NCI-H69 (cell line): ENCODE results near the gene ZP1.

Experiments
- DNase-seq: peaks from one replicate; lab custom pipeline; 2025; lab: John Stamatoyannopoulos, UW

The ZP1 gene

DNA sequence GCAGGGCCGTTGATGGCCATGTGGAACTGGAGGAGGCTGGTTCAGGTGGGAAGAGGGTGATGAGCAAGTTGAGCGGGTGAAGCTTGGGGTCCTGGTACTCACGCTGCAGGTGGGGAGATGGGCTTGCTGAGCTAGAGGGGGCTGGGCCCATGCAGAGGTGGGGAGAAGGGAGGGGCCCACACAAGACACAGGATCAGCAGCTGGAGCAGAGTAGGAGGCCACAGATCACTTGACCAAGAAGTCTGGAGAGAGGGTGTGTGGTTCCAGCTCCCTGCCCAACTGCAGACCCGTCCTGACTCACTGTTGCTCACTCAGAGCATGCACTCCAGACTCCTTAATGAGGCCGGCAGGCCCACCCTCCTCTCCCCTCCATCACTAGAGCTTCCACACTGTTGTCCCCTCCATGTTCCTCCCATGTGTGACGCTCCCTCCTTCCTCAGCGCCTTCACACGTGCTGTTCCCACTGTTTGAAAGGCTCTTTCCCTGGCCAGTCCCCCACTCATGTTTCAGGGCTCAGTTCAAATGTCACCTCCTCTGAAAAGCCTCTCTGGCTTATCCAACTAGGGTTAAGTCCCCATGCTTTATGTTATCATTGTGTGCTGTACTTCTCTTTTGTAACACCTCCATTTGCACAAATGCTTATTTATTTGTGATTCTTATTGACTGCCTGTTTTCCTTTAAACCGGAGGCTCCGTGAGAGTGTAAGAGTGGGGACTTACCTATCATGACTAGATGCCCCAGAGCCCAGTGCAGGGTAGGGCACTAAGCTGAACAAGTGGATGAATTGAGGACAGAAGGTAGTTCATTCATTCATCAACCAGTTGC, 23.1 kb upstream of the ZP1 start:
- no peak for DNase-seq

DNA sequence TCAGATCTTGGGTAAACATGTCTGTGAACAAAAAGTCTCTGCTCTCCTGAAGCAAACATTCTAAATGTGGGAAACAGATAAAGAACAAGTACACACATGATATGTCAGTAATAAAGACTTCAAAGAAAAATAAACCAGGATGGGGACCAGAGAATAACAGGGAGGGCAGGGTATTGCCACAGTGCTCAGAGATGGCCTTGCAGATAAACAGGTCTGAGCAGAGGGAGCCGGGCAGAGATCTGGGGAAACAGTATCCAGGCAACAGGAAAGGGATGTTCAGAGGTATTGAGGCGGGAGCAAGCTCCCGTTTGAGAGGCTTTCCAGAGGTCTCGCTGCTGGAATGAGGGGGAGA, 22.5 kb upstream of the ZP1 start:
- no peak for DNase-seq

DNA sequence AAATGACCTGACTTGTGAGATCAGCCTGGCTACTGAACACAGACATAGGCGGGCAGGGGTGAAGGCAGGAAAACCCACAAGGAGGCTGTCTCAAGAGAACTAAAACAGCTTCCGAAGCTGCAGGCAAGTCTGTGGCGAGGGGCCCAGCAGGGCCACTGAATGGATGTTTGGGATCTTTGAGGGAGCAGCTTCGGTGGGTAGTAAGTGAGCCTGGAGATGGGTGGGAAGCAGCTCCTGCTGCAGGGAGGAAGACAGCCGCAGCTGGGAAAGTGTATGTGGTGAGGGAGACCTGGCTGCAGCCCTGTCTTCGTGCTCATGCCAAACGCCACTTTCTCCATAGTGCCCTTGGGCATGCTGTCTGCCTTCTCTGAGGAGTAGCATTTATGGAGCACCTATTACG, 22.0 kb upstream of the ZP1 start:
- DNase-seq: no peak

DNA sequence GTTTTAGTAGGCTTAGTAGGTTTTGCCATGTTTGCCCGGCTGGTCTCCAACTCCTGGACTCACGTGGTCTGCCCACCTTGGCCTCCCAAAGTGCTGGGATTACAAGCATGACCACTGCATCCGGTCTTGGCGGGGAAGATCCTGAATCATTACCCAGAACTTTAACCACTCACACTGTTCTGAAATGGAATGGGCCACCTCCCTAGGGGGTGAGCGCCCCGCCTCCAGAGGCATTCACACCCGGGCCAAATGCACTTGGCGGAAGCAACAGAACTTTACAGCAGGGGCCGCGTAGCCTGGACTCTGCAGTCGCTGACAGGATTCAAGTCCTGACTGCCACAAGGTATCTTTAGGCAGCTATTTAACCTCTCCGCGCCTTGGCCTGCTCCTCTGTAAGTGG, 20.1 kb upstream of the ZP1 start:
- no peak for DNase-seq

DNA sequence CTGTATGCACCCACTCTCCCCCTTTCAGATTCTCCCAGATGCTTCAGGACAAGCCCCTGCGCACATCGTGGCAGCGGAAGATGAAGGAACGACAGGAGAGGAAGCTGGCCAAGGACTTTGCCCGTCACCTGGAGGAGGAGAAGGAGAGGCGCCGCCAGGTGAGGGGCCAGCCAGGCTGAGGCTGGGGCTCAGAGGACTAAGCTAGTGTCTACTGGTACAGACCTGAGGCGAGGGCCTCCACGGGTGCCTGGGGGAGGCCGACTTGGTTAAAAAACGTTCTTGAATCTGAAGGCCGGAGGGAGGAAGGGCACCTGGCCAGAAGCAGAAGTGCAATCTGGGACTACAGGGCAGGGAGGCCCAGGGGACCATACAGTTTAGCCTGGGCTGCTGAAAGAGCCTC, 19.4 kb upstream of the ZP1 start:
- DNase-seq: no peak

DNA sequence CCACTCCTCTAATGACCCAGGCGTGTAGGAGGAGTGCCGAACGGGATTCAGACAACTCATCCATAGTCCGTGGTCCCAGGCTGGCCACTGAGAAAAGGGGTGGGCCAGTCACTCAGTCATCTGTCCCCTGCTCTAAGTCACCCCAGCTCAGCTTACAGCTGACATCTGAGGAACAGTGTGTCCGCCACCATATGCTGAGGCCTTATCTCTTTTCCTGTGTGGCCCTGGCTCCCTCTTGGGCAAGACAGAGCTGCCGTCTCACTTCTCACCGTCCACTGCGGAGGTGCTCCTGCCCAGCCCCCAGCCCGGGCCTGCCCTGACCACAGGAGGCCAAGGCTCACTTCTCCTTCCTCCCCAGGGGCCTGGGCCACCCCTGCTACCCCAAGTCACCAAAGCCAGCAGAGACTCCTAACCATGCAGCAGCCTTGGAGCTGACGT, 18.6 kb upstream of the ZP1 start:
- DNase-seq: no peak

DNA sequence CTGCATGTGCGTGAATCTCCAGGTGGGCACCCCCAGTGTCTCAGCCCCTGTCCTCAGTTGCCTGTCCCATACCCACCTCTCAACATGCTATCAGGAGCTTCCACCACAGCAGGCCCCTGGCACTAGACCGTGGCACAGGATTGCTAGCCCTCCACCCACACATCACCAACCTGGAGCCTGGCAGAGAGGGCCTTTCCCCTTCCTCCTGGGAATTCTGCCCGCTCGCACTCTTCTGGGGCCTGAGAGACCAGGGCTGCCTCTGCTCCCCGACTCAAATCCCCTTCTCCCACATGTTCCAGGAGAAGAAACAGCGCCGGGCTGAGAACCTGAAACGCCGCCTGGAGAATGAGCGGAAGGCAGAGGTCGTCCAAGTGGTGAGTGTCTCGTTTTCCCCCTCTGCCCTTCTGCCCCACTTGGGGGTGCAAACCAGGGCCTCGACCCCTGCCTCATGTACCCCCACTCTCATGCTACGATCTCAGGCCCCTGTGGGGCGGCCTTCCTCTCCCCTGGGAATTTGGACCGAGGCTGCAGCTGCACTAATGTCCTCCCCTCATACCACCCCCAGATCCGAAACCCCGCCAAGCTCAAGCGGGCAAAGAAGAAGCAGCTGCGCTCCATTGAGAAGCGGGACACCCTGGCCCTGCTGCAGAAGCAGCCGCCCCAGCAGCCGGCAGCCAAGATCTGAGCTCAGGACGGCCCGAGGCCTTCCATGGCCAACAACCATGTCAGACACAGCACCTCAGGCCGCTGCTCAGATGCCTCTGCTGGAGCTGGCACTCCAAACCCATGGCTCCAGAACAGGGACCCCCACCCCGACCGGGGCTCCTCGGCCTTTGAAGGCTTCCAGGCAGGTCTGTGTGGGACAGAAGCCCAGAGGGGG, 17.5 kb upstream of the ZP1 start:
- no peak for DNase-seq

DNA sequence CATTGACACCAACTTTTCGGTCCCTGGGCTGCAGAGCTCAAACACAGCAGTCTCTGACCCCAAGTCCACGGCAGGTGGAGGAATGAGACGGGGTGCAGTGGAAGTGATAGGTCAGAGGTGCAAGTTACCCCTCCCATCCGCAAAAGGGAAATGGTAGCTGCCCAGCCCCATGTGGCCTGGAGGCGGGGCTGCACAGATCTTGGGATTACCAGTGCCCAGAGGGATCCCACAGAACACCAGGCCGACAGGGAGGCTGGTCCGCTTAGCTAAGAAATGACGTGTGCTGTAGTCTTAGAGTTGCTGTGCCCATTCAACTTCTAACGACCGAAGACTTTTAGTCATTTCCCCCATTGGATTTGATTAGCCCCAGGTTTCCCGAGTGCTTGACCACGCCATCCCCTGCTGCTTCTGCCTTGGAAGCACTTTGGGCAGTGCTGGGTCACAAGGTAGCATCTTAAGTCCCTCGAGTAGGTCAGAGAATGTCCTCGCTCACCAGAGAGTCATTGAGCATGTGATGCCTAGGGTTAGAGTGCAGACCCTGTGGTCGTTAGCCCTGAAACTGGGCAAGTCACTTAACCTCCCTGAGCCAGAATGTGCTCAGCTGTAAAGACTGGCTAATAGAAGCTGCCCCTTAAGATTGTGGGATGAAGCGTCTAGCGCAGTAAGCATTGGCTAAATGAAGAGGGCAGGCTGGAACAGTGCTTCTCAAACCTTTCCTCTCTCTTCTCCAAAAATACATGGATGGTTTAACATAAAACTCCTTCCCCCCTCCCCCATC, 15.8 kb upstream of the ZP1 start:
- DNase-seq: no peak

DNA sequence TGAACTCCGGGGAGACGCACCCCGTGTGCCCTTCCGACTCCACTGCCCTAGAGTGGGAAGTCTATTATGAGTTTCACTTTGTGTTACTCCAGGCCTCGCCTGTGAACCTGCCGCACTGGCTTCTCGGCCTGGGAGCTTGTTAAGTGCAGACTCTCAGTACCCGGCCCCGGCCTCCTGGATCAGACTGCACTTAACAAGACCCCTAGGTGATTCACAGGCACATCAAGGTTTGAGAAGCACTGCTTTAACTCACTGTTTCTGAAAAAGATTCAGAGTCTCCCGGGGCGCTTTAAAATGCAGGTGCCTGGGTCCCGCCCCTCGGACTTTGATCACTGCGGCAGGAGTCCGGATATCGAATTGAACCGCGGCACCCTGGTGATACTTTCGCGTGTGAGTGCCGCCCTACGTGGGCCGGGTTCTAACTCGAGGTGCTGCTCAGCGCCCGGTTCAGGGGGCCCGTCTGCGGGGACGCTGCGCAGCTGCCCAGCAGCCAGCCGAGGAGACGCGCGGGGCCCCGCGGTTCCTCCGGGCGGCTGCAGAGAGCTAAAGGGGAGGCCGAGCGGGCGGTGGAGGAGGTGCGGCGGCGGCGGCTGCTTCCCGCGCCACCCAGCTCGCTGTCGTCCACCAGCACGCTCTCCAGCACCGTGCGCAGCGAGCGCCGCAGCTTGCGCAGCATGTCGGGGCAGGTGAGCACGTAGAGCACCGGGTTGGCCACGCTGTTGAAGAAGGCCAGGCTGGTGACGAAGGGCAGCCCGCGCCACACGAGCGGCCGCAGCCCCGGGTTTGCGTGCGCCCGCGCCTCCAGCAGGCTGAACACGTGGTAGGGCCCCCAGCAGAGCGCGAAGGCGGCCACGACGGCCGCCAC, 15.0 kb upstream of the ZP1 start:
- DNase-seq: no peak

DNA sequence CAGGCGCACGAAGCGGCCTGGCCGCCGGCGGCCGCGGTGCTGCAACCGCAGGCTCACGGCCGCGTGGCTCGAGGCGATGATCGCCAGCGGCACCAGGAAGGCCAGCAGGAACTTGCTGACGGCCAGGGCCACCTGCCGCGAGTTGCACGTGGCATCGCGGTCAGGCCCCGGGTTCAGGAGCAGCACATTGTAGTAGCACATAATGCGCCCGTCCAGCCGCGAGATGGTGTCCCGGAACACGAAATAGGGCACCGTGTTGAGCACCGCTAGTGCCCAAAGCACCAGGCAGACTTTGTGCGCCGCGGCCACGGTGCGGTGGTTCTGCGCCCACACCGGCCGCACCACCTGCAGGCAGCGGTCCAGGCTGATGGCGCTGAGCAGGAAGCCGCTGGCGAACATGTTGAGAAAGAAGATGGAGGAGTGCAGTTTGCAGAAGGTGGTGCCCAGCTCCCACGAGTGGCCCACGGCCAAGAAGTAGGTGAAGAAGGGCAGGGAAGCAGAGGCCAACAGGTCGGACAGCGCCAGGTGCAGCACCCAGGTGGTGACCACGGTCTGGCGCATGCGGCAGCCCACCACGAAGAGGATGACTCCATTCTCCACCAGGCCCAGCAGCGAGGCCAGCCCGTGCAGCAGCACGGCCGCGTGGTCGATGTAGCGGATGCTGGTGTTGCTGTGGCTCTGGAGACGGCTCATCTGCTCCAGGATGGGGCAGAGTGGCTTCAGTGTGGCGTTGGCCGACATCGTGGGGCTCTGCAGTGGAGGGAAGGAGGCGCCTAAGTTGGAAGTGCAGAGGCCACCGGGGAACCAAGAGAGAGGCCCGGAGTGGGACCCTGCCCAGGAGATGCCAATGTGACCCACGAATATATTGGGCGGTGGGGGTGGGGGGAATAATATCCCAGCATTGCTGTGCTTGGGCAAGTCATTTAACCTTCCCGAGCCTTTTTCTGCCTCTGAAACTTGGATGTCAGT, 14.1 kb upstream of the ZP1 start:
- DNase-seq: no peak

DNA sequence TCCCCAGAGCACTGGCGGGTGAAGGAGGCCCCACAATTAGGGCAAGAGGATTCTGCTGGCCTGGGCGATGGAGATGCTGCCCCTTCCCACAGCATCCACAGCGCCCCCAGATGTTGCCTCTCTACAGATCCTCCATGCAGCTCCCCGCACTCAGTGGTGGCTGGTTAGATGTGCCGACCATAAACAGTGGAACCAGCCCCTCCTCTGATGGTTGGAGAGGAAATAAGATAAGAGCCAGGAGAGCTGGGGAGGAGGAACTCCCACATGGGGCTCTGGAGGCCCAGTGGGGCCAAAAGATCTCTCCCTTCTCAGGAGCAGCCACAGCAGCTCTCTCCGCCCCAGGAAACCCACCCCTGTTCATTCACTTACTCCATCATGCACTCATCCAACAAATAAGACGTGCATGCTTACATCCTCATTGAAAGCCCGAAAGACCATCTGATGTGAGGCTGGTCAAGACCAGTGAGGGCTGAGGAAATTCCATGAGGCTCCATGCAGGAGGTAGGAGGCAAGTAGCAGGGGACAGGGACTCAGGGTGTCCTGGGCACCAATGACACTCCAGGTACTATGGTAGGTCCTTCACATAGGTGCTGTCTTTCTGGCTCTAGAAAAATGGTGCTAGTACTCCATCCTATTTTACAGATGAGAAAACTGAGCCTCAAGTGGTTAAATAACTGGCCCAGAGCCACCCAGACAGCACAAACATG, 13.0 kb upstream of the ZP1 start:
- DNase-seq: no peak

DNA sequence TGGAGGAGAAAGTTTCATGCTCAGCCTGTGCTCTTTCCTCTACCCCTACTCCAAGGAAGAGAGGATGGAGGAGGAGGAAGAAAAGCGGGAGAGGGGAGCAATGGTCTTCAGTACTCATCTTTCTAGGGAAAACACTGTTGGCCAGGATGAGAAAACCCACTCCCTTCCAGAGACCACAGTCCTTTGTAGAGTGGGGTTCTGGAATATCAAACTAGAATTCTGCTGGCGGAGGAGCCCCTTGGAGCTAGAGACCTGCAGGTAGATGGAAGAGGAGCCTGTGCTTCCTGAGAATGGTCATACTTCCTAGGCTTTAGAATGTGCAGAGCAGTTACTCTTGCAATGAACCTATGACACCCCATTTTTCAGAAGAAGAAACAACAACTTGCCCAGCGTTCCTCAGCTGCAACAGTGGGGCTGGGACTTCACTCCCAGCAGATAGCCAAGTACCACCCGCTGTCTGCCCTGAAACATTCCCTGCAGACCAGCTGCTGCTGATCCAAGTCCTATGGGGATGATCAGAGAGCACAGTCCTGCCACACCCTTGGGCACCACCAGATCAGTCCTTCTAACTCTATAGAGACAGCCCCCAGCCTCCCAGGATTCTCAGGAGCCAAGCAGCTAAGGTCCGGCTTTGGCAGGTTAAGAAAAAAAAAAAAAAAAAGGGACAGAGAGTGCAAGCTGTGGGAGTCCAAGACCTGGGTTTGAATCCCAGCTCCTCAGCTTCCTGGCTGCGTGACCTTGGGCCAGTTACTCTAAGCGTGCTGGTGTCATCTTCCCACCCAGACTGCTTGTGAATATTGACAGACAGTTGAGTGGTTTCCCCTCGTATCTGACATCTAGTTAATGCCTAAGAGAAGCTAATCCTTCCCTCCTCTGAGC, 12.3 kb upstream of the ZP1 start:
- DNase-seq: peak; percentile 46

DNA sequence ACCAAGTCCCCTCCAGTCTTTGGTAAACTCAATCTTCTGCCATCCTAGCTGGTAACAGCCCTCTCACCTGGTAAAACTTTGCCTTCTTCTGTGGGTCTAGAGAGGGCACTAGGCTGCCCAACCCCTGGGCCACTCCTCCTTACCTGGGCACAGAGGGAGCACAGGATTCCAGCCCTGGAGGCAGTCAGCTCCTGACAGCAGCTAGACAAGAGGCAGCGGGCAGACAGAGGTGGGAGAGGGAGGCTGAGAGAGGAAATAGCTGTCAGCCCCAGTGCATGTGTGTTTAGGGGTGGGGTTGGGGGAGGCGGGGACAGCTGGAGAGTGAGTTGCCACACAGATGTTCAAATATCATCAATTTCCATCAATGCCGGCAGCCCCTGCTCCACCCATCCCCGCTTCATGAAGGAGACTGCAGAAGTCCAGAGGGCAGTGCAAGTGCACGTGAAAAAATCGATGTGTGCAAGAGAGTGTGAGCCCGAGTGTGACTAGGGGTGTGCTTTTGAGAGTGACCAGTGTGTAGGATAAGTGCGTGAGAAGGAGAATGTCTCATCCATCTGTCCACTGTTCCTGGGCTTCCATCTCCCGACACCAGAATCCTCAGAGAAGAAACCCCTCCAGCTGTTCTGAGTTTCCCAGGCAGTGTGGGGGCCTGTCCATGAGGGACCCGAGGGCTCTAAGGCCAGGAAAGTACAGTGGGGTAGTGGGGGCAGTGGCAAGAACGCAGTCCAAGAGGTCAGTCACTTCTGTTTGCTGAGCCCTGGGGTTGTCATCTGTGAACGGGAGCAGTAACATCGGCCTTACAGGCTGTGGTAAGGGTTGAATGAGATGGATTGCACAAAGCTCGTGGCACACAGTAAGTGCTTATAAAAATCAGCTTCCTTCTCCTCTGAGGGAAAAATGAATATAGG, 11.4 kb upstream of the ZP1 start, which contains the start of gene PTGDR2:
TSS of gene PTGDR2 (minus strand) at position 225 of the 908 bp plus-strand sequence. CDS start 2,228 bp downstream, outside the sequence.
- DNase-seq: peak; percentile 85

DNA sequence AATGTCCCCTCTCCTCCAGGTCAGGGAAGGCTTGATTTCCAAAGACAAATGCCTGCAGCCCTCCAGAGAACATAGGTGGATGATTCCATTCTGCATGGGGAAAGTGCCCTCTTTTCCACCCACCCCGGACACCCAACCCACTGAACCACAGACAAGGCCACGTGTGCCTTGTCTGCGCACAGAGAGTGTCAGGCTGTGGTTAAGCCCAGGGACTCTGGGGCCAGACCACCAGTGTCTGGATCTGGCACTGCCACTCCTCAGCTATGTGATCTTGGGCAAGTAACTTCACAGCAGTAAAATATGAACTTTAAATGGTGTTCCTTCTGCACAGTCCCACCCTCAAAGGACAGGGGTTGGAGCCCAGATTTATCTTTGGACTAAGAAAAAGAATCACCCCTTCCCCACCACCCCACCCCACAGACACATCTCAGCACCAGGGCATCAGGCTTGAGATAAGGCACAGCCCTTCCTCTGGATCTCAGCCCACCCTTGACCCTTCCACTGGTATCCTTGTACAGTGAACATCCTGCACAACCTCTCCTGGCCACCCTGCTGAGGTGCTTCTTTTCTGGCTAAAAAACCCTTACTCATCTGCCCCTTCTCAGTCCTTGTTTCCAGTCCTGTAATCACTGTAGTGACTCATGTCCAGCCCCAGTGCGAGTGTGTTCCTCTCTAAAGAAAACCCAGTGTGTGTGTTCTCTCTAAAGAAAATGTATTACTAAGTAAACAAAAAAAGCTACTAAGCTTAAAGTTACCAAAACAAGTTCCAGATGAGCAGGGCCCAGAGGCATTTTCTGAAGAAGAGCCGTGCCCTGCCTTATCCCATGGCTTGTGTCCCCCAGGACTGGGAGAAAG, 9.7 kb upstream of the ZP1 start:
- no peak for DNase-seq

DNA sequence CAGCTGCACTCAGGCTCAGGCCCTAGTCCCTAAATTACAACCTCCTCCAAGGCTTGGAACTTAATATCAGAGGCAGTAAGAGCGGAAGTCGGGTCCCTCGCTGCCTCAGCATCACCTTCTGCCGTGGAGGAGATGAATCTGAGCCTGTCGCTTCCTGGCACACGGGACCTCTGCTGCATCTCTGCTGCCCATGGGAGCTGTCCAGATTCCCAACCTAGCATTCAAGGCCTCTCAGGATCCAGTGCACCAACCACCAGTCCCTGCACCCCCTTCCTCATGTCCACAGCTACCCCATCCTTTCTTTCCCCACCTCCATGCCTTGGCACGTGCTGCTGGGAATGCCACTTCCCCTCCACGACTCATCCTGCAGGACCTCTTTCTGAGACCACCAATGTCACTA, 9.1 kb upstream of the ZP1 start:
- no peak for DNase-seq

DNA sequence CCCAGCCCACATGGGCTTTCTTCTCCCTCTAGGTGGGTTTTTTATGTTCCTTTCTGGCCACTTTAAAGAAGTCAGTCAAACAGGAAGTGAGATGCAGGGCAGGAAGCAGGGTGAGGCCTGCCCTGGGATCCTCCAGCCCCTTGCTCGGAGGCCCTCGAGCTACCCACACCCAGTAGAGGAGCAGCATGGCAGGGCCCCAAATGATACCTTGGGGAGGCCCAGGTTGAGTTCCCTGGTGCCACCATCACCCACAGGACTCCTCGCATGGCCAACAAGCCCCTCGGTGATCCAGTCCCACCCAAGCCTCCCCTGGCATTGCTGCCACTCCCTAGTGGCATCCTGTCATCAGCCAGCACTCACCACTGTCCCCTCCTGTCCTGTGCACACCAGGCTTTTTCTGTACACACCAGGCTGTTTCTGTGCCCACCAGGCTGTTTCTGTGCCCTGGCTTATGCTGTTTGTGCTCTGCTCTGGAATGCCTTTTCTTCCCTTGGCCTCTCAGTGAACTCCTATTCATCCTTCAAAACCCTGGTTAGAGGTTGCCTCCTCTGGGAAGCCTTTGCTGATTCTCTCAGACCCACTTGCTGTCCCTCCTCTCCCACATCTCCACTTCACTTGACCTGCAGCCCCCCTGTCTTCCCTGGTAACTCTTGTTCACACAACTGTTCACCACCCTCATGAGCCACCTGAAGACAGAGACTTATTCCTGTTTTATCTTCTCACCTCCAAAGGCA, 8.4 kb upstream of the ZP1 start:
- DNase-seq: no peak
